Measurements from ENCODE around the gene NAA30.
A peak's percentile ranks its signal among the peaks of the same experiment; 100 is the strongest.
"Not testable (repeated sequence)": the region's sequence is repeated elsewhere in the genome, so short reads cannot be mapped to it uniquely, and the experiment has no call there.

NAA30 gene

DNA sequence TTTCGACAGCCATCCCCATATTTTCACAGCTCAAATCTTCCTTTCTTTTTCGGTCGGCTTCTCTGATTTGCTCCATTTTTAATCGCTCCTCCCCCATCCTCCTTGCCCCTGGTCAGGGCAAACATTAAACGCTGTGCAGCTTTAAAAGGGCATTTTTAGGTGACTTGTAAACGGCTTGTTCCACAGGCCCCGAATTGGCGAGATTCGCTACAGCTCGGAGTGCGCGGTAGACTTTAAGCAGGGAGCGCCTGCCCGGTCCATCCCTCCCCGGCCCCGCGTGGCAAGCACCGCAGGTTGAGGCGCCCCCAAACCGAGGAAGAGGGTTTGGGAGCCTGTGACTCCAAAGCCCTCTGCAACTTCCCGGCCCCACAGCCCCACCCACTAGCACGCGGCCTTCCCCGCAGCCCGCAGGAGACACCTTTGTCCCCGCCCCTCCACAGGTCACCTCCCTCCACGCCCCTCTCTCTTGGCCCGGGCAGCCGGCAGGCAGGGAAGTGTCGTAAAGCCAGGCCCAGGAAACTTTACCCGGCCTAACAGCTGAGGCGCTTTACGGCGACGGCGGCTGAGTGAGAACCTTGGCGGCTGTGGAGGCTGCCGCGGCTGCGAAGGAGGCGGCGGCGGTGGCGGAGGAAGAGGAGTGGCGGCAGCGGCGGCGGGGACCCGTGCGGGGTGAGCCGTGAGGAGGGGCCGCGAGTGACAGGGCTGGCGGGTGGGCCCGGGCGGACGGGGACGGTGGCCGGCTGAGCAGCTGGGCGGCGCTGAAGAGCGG is at the start of gene NAA30:
TSS of gene NAA30 (plus strand) at position 550 of the 769 bp plus-strand sequence. CDS start 372 bp downstream, outside the sequence.
- H3K4me1 ChIP-seq (ENCODE audit: low read length) = peaks cover 2% of the 10 kb centered on the region; the same call in 1 of the 2 replicates
- peaks cover 8% of the 10 kb centered on the region; the same call in 1 of the 2 replicates for H3F3A ChIP-seq (ENCODE audit: insufficient read depth, low read length)
- peak within 1 kb of the TSS; percentile 65 for H2AFZ ChIP-seq (ENCODE audit: low read length)
- peak within 1 kb of the TSS; percentile 66 for H3K4me2 ChIP-seq (ENCODE audit: low read depth, low read length)
- no peaks in the 10 kb centered on the region for H3K9me2 ChIP-seq (replicated peaks; ENCODE audit: insufficient read depth, low read length)
- peaks cover 25% of the 10 kb centered on the region for H3K79me2 ChIP-seq (ENCODE audit: low read length)
- TF ChIP-seq EZH2 (optimal IDR thresholded peaks at IDR 0.05; ENCODE audit: low read depth, low read length) (no peak), EZH2phosphoT487 (IDR thresholded peaks at IDR 0.05; ENCODE audit: low read length) (no peak)
- TF ChIP-seq, protein P1, sequence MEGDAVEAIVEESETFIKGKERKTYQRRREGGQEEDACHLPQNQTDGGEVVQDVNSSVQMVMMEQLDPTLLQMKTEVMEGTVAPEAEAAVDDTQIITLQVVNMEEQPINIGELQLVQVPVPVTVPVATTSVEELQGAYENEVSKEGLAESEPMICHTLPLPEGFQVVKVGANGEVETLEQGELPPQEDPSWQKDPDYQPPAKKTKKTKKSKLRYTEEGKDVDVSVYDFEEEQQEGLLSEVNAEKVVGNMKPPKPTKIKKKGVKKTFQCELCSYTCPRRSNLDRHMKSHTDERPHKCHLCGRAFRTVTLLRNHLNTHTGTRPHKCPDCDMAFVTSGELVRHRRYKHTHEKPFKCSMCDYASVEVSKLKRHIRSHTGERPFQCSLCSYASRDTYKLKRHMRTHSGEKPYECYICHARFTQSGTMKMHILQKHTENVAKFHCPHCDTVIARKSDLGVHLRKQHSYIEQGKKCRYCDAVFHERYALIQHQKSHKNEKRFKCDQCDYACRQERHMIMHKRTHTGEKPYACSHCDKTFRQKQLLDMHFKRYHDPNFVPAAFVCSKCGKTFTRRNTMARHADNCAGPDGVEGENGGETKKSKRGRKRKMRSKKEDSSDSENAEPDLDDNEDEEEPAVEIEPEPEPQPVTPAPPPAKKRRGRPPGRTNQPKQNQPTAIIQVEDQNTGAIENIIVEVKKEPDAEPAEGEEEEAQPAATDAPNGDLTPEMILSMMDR (IDR thresholded peaks at IDR 0.05; ENCODE audit: low read length) = no peak
- DNase-seq = peak; percentile 88
- no peaks in the 10 kb centered on the region for H3K27me3 ChIP-seq (replicated peaks; ENCODE audit: insufficient read depth, low read length)
- H3K9me3 ChIP-seq (replicated peaks; ENCODE audit: insufficient read depth, low read length) = no peaks in the 10 kb centered on the region
- H3K27ac ChIP-seq (ENCODE audit: low read length) = peak within 1 kb of the TSS; percentile 76
- peak within 1 kb of the TSS; percentile 72 for H3K4me3 ChIP-seq (ENCODE audit: low read length)
- peak within 1 kb of the TSS; percentile 74 for H3K9ac ChIP-seq (ENCODE audit: low read length)
- H4K20me1 ChIP-seq (ENCODE audit: insufficient read depth, low read length) = no peaks in the 10 kb centered on the region
- H3K36me3 ChIP-seq (replicated peaks; ENCODE audit: insufficient read depth, low read length) = no peaks in the 10 kb centered on the region

DNA sequence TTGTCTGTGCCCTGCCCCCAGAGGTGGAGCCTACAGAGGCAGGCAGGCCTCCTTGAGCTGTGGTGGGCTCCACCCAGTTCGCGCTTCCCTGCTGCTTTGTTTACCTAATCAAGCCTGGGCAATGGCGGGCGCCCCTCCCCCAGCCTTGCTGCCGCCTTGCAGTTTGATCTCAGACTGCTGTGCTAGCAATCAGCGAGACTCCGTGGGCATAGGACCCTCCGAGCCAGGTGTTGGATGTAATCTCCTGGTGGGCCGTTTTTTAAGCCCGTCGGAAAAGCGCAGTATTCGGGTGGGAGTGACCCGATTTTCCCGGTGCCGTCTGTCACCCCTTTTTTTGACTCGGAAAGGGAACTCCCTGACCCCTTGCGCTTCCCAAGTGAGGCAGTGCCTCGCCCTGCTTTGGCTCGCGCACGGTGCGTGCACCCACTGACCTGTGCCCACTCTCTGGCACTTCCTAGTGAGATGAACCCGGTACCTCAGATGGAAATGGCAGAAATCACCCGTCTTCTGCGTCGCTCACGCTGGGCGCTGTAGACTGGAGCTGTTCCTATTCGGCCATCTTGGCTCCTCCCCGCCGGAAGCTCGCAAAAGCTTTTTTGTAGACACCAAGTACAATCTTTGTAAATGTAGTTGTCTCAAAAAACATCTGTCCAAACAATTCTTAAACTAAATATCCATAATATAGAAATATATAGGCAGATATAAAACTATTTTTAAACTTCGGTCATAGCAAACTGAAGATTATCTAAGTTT is 46.7 kb upstream of the NAA30 start:
- not testable (repeated sequence) for H3K9me2 ChIP-seq (replicated peaks; ENCODE audit: insufficient read depth, low read length); H3K9ac ChIP-seq (ENCODE audit: low read length); H3K79me2 ChIP-seq (ENCODE audit: low read length); H3K9me3 ChIP-seq (replicated peaks; ENCODE audit: insufficient read depth, low read length); H3K4me3 ChIP-seq (ENCODE audit: low read length); H3F3A ChIP-seq (ENCODE audit: insufficient read depth, low read length); H3K27me3 ChIP-seq (replicated peaks; ENCODE audit: insufficient read depth, low read length); H3K4me1 ChIP-seq (ENCODE audit: low read length); H3K4me2 ChIP-seq (ENCODE audit: low read depth, low read length); H3K36me3 ChIP-seq (replicated peaks; ENCODE audit: insufficient read depth, low read length); DNase-seq; H2AFZ ChIP-seq (ENCODE audit: low read length); H4K20me1 ChIP-seq (ENCODE audit: insufficient read depth, low read length); H3K27ac ChIP-seq (ENCODE audit: low read length)

DNA sequence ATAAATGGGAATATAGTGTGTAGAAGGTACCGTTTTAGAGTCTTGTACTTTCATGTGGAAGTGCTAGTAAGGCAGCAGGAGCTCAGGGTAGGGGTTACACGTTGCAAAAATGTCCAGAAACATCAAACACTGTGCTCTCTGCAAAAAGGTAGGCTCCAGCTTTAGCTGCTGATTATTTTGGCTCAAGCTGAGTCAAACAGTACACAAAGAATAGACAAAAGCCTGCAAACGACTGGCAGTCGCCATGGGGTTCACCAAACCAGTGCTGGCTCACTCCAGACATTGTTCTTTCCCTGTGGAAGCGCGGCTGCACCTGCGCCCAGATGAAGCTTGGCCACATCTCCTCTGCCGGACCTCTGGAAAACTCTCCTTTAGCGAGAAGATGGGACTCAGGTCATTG is 45.3 kb upstream of the NAA30 start:
- Histone ChIP-seq H3K27me3 (replicated peaks; ENCODE audit: insufficient read depth, low read length) (no peaks in the 10 kb centered on the region), H3K9me2 (replicated peaks; ENCODE audit: insufficient read depth, low read length) (no peaks in the 10 kb centered on the region), H3K4me3 (ENCODE audit: low read length) (no peak overlapping the region), H3K4me1 (ENCODE audit: low read length) (no peaks in the 10 kb centered on the region), H2AFZ (ENCODE audit: low read length) (no peak overlapping the region), H3K9ac (ENCODE audit: low read length) (no peak overlapping the region), H3K27ac (ENCODE audit: low read length) (no peak overlapping the region), H3K36me3 (replicated peaks; ENCODE audit: insufficient read depth, low read length) (no peaks in the 10 kb centered on the region), H3K9me3 (replicated peaks; ENCODE audit: insufficient read depth, low read length) (no peaks in the 10 kb centered on the region), H3K4me2 (ENCODE audit: low read depth, low read length) (no peak overlapping the region), H3K79me2 (ENCODE audit: low read length) (no peaks in the 10 kb centered on the region), H4K20me1 (ENCODE audit: insufficient read depth, low read length) (no peaks in the 10 kb centered on the region), H3F3A (ENCODE audit: insufficient read depth, low read length) (no peaks in the 10 kb centered on the region)
- TF ChIP-seq EZH2 (optimal IDR thresholded peaks at IDR 0.05; ENCODE audit: low read depth, low read length) (no peak), EZH2phosphoT487 (IDR thresholded peaks at IDR 0.05; ENCODE audit: low read length) (no peak)
- TF ChIP-seq, protein P1 (IDR thresholded peaks at IDR 0.05; ENCODE audit: low read length) = no peak
- DNase-seq = no peak

Measured in MM.1S (cell line).